ENCODE results near the gene TXLNG.

Gene TXLNG

DNA sequence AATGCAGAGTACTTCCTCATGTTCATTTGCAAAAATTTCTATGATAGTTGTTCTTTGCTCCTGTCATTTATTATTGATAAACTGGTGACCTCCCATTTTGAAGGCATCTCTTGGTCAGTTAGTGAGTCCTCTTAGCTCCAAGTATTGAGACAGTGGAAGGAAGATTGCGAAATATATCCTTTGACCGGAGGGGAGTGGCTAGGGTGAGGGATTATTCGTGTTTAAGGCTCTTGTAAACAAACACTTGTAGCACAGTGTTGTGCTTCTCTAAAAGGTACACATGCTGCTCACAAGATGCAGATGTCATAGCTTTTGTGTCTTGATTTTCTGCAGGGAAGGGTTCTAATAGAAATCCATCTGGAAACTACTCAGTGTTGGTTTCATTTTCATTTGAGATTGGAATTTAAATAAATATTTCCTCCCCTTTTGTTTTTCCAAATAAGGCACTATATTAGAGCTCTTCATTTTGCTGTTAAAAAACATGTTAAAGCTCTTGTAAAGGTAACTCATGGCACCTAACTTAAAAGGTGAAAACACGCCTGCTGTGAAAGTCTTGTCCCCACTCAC is 21.8 kb downstream of the TXLNG start:
- no peaks in the 10 kb centered on the region for H3K36me3 Mint-ChIP-seq
- no peaks in the 10 kb centered on the region for H3K9me3 Mint-ChIP-seq (ENCODE audit: low read depth)
- H3K4me3 Mint-ChIP-seq, result no peak overlapping the region

GRCh38 chrX:16814597-16814996 is 28.3 kb downstream of the TXLNG start:
- no peak overlapping the region for H3K4me3 Mint-ChIP-seq
- H3K4me1 Mint-ChIP-seq (ENCODE audit: low read depth), result peaks cover 8% of the 10 kb centered on the region
- no peaks in the 10 kb centered on the region for H3K36me3 Mint-ChIP-seq
- no peak overlapping the region for H3K27ac Mint-ChIP-seq
- no peaks in the 10 kb centered on the region for H3K9me3 Mint-ChIP-seq (ENCODE audit: low read depth)
- no peaks in the 10 kb centered on the region for H3K27me3 Mint-ChIP-seq

More for the DNA sequence above, 21.8 kb downstream of the TXLNG start:
- H3K4me1 Mint-ChIP-seq (ENCODE audit: low read depth), result peaks cover 20% of the 10 kb centered on the region
- H3K27ac Mint-ChIP-seq, result peak overlapping the region; percentile 61
- H3K27me3 Mint-ChIP-seq, result no peaks in the 10 kb centered on the region

DNA sequence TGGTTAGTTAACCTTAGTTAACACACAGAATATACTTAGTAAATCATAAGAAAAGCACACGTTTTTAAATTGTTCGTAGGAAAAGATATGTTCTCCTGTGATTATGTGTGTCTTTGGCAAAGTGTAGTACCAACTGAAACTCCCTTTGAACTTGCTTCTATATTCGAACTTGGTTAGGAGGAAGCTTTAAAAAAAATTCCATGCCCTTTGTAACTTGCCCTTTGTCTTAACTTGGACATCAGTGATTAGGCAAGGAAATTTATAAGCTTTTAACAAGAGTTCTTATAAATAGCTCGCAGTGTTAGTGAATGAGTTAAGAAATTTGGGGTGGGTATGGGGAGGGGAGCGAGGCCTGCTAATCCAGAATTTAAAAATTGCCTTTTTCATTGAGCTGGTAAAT is 33.4 kb downstream of the TXLNG start:
- H3K9me3 Mint-ChIP-seq (ENCODE audit: low read depth), result no peaks in the 10 kb centered on the region
- no peak overlapping the region for H3K27ac Mint-ChIP-seq
- peaks cover 8% of the 10 kb centered on the region for H3K4me1 Mint-ChIP-seq (ENCODE audit: low read depth)
- no peaks in the 10 kb centered on the region for H3K36me3 Mint-ChIP-seq
- H3K27me3 Mint-ChIP-seq, result no peaks in the 10 kb centered on the region
- no peak overlapping the region for H3K4me3 Mint-ChIP-seq

DNA sequence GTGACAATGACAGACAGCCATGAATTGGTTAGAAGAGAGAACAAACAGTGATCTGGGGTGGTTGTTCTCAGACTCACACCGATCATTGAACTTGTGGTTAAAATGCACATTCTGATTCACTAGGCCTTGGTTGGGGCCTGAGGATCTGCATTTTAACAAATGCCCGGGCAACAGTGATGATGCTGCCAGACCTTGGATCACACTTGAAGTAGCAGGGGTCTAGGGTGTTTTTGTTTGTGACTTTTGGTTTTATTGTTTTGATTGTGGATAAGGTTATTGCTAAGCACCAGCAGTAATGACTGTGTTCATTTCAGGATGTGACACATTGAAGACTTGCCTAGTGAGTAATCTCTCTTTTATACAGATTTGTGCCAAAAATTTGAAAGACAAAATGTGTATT is 36.5 kb downstream of the TXLNG start:
- H3K9me3 Mint-ChIP-seq (ENCODE audit: low read depth), result no peaks in the 10 kb centered on the region
- H3K27ac Mint-ChIP-seq, result peak overlapping the region; percentile 30
- no peaks in the 10 kb centered on the region for H3K36me3 Mint-ChIP-seq
- no peaks in the 10 kb centered on the region for H3K27me3 Mint-ChIP-seq
- H3K4me3 Mint-ChIP-seq, result no peak overlapping the region
- peaks cover 2% of the 10 kb centered on the region for H3K4me1 Mint-ChIP-seq (ENCODE audit: low read depth)

- no peak overlapping the region for H3K4me3 Mint-ChIP-seq
- H3K27ac Mint-ChIP-seq, result no peak overlapping the region
- no peaks in the 10 kb centered on the region for H3K27me3 Mint-ChIP-seq
- peaks cover 2% of the 10 kb centered on the region for H3K4me1 Mint-ChIP-seq (ENCODE audit: low read depth)
- no peaks in the 10 kb centered on the region for H3K9me3 Mint-ChIP-seq (ENCODE audit: low read depth)
- no peaks in the 10 kb centered on the region for H3K36me3 Mint-ChIP-seq
Observed at GRCh38 chrX:16825264-16826035, 39.2 kb downstream of the TXLNG start.

- Mint-ChIP-seq H3K27ac (no peak overlapping the region), H3K4me1 (ENCODE audit: low read depth) (peaks cover 2% of the 10 kb centered on the region), H3K27me3 (no peaks in the 10 kb centered on the region), H3K4me3 (no peak overlapping the region), H3K9me3 (ENCODE audit: low read depth) (no peaks in the 10 kb centered on the region), H3K36me3 (no peaks in the 10 kb centered on the region)
Observed at GRCh38 chrX:16826207-16826606, 39.9 kb downstream of the TXLNG start.

- Mint-ChIP-seq H3K27ac (no peak overlapping the region), H3K27me3 (no peaks in the 10 kb centered on the region)
Observed at GRCh38 chrX:16827225-16827624, 41.0 kb downstream of the TXLNG start.

DNA sequence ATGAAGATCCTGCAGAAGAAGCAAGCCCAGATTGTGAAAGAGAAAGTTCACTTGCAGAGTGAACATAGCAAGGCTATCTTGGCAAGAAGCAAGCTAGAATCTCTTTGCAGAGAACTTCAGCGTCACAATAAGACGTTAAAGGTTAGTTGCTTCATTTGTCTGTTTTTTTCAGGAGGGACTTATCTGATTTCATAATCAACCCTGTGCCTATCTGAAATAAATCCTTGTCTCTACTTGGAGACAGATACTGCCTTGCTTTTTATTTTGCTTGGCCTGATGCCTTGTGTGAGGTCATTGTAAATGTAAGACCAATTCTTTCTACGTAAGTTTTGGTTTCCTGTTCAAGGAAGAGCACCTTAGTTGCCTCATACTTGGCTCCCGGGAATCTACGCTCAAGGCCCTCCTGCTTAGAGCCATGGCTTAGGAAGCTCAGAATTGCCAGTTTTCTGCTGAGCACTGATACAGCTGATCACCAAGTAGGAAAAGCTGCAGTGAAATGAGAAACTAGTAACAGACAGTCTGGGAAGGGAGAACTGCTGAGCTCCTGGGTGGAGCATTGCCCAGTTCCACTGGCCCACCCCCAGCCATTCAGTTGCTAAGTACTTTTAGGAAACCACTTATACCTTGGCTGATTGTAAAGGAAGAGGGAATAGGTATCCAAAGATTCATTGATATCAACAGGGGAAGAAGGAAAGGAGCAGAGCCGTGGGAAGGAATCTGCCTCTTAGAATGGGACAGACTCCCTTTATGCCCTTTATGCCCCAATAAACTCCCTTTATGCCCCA is 42.0 kb downstream of the TXLNG start:
- H3K4me1 Mint-ChIP-seq (ENCODE audit: low read depth), result no peaks in the 10 kb centered on the region
- no peak overlapping the region for H3K4me3 Mint-ChIP-seq
- no peaks in the 10 kb centered on the region for H3K36me3 Mint-ChIP-seq
- H3K27me3 Mint-ChIP-seq, result no peaks in the 10 kb centered on the region
- H3K27ac Mint-ChIP-seq, result no peak overlapping the region
- no peaks in the 10 kb centered on the region for H3K9me3 Mint-ChIP-seq (ENCODE audit: low read depth)

More at GRCh38 chrX:16827225-16827624, 41.0 kb downstream of the TXLNG start:
- no peaks in the 10 kb centered on the region for H3K9me3 Mint-ChIP-seq (ENCODE audit: low read depth)
- no peak overlapping the region for H3K4me3 Mint-ChIP-seq
- no peaks in the 10 kb centered on the region for H3K36me3 Mint-ChIP-seq
- H3K4me1 Mint-ChIP-seq (ENCODE audit: low read depth), result peaks cover 2% of the 10 kb centered on the region

- no peak overlapping the region for H3K27ac Mint-ChIP-seq
- no peaks in the 10 kb centered on the region for H3K36me3 Mint-ChIP-seq
- no peaks in the 10 kb centered on the region for H3K9me3 Mint-ChIP-seq (ENCODE audit: low read depth)
- H3K4me1 Mint-ChIP-seq (ENCODE audit: low read depth), result no peaks in the 10 kb centered on the region
- no peak overlapping the region for H3K4me3 Mint-ChIP-seq
- no peaks in the 10 kb centered on the region for H3K27me3 Mint-ChIP-seq
Observed at GRCh38 chrX:16832301-16832700, 46.0 kb downstream of the TXLNG start.

DNA sequence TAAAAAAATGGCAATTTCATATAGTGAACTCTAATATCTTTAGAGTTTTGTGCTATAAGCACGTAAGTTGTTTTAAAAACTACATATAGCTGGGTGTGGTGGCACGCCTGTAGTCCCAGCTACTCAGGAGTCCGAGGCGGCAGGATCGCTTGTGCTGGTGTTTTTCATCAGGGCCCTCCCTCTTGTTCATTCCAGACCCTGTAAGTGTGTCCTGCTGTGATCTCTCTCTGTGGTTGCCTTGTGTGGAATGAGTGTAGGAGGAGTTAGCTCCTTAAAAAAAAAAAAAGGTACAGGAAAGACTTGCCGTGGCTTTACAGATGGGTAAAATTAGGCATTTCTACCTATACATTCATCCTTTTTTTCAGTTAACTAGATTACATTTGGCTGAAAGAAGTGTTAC is 48.5 kb downstream of the TXLNG start:
- no peaks in the 10 kb centered on the region for H3K36me3 Mint-ChIP-seq
- H3K4me3 Mint-ChIP-seq, result no peak overlapping the region
- no peaks in the 10 kb centered on the region for H3K27me3 Mint-ChIP-seq
- no peaks in the 10 kb centered on the region for H3K9me3 Mint-ChIP-seq (ENCODE audit: low read depth)
- no peaks in the 10 kb centered on the region for H3K4me1 Mint-ChIP-seq (ENCODE audit: low read depth)
- H3K27ac Mint-ChIP-seq, result no peak overlapping the region

DNA sequence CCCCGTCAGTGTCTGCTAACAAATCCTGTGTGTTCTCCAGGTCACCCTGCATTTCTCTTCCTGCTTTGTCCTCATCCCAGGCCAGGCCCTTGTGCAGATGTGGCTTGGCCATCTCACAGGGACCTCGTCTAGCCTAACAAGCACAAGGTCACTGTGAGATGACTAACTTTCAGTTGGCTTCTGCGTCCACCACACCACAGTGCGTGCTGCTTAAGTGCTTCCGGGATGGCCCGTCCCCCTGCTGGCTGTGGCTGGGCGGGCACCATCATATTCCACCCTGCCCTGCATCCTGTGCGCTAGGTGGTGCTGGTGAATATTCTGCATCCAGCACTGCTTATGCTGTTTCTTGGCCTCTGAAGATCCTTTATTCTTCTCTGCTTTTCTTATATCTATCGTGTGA is 50.1 kb downstream of the TXLNG start:
- Mint-ChIP-seq H3K4me3 (no peak overlapping the region), H3K36me3 (no peaks in the 10 kb centered on the region), H3K9me3 (ENCODE audit: low read depth) (no peaks in the 10 kb centered on the region), H3K4me1 (ENCODE audit: low read depth) (no peaks in the 10 kb centered on the region), H3K27me3 (no peaks in the 10 kb centered on the region), H3K27ac (no peak overlapping the region)

GRCh38 chrX:16838202-16839066 is 52.2 kb downstream of the TXLNG start:
- Mint-ChIP-seq H3K9me3 (ENCODE audit: low read depth) (no peaks in the 10 kb centered on the region), H3K27me3 (no peaks in the 10 kb centered on the region), H3K36me3 (no peaks in the 10 kb centered on the region), H3K4me3 (no peak overlapping the region), H3K27ac (no peak overlapping the region), H3K4me1 (ENCODE audit: low read depth) (peaks cover 6% of the 10 kb centered on the region)

DNA sequence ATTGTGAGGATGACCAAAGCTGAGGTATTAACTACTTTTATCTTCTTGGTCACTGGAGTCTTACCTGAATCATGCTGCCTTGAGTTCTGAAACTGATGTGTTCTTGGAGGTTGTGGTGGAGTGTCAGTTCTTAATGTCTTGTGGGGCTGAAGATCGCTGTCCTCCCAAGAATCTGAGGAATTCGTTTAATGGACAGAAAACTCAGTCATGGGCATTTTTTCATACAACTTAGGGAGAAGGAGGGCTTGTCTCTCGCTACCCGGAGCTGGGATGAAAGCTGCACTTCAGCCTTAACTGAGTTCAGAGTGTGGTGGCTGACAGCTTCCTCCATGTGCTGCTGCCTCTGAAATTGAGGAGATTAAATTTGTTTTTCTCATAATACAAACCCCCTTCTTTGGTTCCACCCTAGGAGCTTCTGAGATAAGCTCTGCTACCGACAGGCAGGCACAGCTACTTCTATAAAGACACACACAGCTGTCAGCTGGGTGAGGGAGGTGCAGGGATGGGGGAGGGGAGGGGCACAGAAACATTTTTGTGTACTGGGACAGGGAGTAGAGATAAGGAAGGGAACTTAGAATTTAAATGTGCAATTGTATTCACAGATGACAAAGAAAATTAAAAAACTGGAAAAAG is 53.1 kb downstream of the TXLNG start:
- Mint-ChIP-seq H3K27me3 (no peaks in the 10 kb centered on the region), H3K9me3 (ENCODE audit: low read depth) (no peaks in the 10 kb centered on the region), H3K27ac (peak overlapping the region; percentile 34), H3K4me1 (ENCODE audit: low read depth) (peaks cover 9% of the 10 kb centered on the region), H3K36me3 (no peaks in the 10 kb centered on the region), H3K4me3 (no peak overlapping the region)

DNA sequence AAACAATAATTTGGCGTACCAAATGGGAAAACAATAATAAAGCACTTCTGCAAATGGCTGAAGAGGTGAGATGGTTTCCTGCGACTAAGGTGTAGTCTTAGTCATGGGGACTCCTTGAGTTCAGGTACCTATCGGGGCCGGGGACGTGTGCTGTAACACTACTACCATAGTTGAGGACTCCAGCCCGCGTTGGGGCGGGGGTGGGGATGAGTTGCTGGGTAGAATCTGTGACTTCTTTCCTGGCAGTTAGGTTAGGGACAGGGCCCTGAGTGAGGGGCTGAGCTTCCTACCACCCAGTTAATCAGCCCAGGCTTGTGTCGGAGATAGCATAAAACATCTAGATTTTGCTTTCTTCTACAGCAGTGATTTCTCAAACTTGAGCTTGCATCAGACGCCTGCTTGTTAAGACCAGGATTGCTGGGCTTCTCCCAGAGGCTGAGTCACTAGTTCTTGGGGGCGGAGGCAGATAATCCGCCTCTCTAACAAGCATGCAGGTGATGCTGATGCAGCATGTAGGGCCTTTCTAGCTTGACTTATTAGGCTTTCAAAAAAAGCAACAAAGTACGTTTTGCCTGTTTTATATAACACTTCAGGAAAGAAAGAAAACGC is 53.7 kb downstream of the TXLNG start:
- Mint-ChIP-seq H3K27ac (no peak overlapping the region), H3K4me1 (ENCODE audit: low read depth) (peaks cover 9% of the 10 kb centered on the region), H3K4me3 (no peak overlapping the region), H3K36me3 (no peaks in the 10 kb centered on the region), H3K9me3 (ENCODE audit: low read depth) (no peaks in the 10 kb centered on the region), H3K27me3 (no peaks in the 10 kb centered on the region)

All from activated naive CD8-positive, alpha-beta T cell (primary cell).